K562 (cell line): ENCODE data around the gene TXNDC15. TPM values are rescaled to one million over a fixed set of nuclear protein-coding genes. Genes with fewer than 3 reads are reported as not detected.
A peak's percentile ranks its signal among the peaks of the same experiment; 100 is the strongest.

Experiments used
- CBFA2T2 ChIP-seq: fragments of 450-650 bp; conservative IDR thresholded peaks from 2 replicates; pipeline ENCODE4 v1.6.1; 2017; ENCODE audit warnings: mild to moderate bottlenecking
- CEBPB ChIP-seq: fragments of 450-650 bp; IDR thresholded peaks from 2 replicates; pipeline ENCODE4 v1.6.1; 2016; ENCODE audit warnings: missing genetic modification characterization, missing compliant biosample characterization
- CEBPG ChIP-seq, 3 experiments: fragments of 200-800 bp in 1 of 3; sonication (Bioruptor generic) in 1 of 3; sonication (generic) in 1 of 3; formaldehyde crosslinking in 1 of 3; IDR thresholded peaks in 2 of 3; conservative IDR thresholded peaks in 1 of 3; 2 replicates each; pipeline versions ENCODE4 v1.6.1 to v1.8.0; 2016 to 2022; ENCODE audit warnings: missing compliant biosample characterization in 2 of 3, missing genetic modification characterization in 2 of 3, mild to moderate bottlenecking in 1 of 3, missing genetic modification reagents in 1 of 3
- CHD2 ChIP-seq: IDR thresholded peaks from 2 replicates; pipeline ENCODE4 v1.6.1; 2011; ENCODE audit warnings: low read depth, low read length
- FUS ChIP-seq: fragments of 200-400 bp; formaldehyde crosslinking; optimal IDR thresholded peaks from 2 replicates; pipeline ENCODE3; 2017; ENCODE audit warnings: low read depth, low read length
- HDAC3 ChIP-seq: fragments of 450-650 bp; IDR thresholded peaks from 2 replicates; pipeline ENCODE4 v1.6.1; 2018; ENCODE audit warnings: borderline replicate concordance, mild to moderate bottlenecking, moderate library complexity; ENCODE audit not compliant: partially characterized antibody
- NCOR1 ChIP-seq: fragments of 450-650 bp; IDR thresholded peaks from 2 replicates; pipeline ENCODE4 v1.6.1; 2016; ENCODE audit warnings: mild to moderate bottlenecking, moderate library complexity
- NUFIP1 ChIP-seq: fragments of 450-650 bp; IDR thresholded peaks from 2 replicates; pipeline ENCODE4 v1.6.1; 2018; ENCODE audit not compliant: partially characterized antibody
- POLR2G ChIP-seq: fragments of 200-400 bp; formaldehyde crosslinking; IDR thresholded peaks from 2 replicates; pipeline ENCODE4 v1.6.1; 2017; ENCODE audit warnings: low read depth, mild to moderate bottlenecking, antibody characterized with exemption, low read length, moderate library complexity
- POU5F1 ChIP-seq: fragments of 150-350 bp; IDR thresholded peaks from 2 replicates; pipeline ENCODE4 v1.6.1; 2014; ENCODE audit warnings: borderline replicate concordance, low read length, low read depth, mild to moderate bottlenecking; ENCODE audit not compliant: partially characterized antibody
- PTTG1 ChIP-seq: fragments of 450-650 bp; IDR thresholded peaks from 2 replicates; pipeline ENCODE4 v1.6.1; 2016; ENCODE audit warnings: low read depth, mild to moderate bottlenecking, missing genetic modification characterization, missing compliant biosample characterization
- RAD21 ChIP-seq, 2 experiments: fragments of 250-450 bp in 1 of 2; fragments of 450-650 bp in 1 of 2; sonication (Bioruptor Pico) in 1 of 2; formaldehyde crosslinking in 1 of 2; IDR thresholded peaks in 1 of 2; conservative IDR thresholded peaks in 1 of 2; 2 replicates each; pipeline versions ENCODE4 v1.4.0 to v1.8.0; 2020 to 2022; ENCODE audit warnings: mild to moderate bottlenecking in 2 of 2, moderate library complexity in 1 of 2
- RB1 ChIP-seq: fragments of 450-650 bp; IDR thresholded peaks from 2 replicates; pipeline ENCODE4 v1.6.1; 2017; ENCODE audit warnings: low read depth, mild to moderate bottlenecking
- RFX5 ChIP-seq: IDR thresholded peaks from 2 replicates; pipeline ENCODE4 v1.6.1; 2011; ENCODE audit warnings: low read depth, mild to moderate bottlenecking, improper control_type of control experiment, low read length
- SMARCB1 ChIP-seq: IDR thresholded peaks from 2 replicates; pipeline ENCODE4 v1.6.1; 2011; ENCODE audit warnings: improper control_type of control experiment, low read depth; ENCODE audit not compliant: insufficient read length
- SRSF3 ChIP-seq: fragments of 200-400 bp; formaldehyde crosslinking; IDR thresholded peaks from 2 replicates; pipeline ENCODE4 v1.6.1; 2016; ENCODE audit warnings: mild to moderate bottlenecking, low read length, moderate library complexity; ENCODE audit not compliant: insufficient read depth
- ZNF263 ChIP-seq: sonication (generic); formaldehyde crosslinking; IDR thresholded peaks from 2 replicates; pipeline ENCODE4 v1.8.0; 2022; ENCODE audit warnings: mild to moderate bottlenecking, missing genetic modification reagents, borderline replicate concordance
- ZNF384 ChIP-seq: IDR thresholded peaks from 2 replicates; pipeline ENCODE4 v1.6.1; 2012; ENCODE audit warnings: low read depth, low read length, improper control_type of control experiment
- ZNF41 ChIP-seq: fragments of 250-450 bp; sonication (Bioruptor Pico); conservative IDR thresholded peaks from 2 replicates; pipeline ENCODE4 v1.4.0; 2020; ENCODE audit warnings: mild to moderate bottlenecking
- polyA plus RNA-seq, 8 experiments: library from polyadenylated mRNA; depleted of rRNA in 4 of 8; stranded (reverse) in 5 of 8; unstranded in 3 of 8; fragments of >200 nt; fragmentation: Nextera tagmentation in 2 of 8; fragmentation: Illumina TruSeq in 1 of 8; extraction: Ambion mirVana in 2 of 8; extraction: Trizol in 1 of 8; gene quantifications; 2 replicates each; pipeline versions ENCODE4 v1.2.1 to v1.2.3, GENCODE V29; 2011 to 2014; ENCODE audit warnings: inconsistent platforms in 1 of 8, missing spikeins in 1 of 8
- total RNA-seq, 7 experiments: library from RNA; depleted of rRNA in 6 of 7; stranded (reverse); fragments of >200 nt in 6 of 7; fragmentation: Illumina TruSeq in 2 of 7; extraction: Trizol in 2 of 7; gene quantifications; 2 replicates each; pipeline versions ENCODE4 v1.2.1 to v1.2.3, GENCODE V29; 2011 to 2021; ENCODE audit warnings: low replicate concordance in 1 of 7
- TF ChIP-seq, protein P1 (sequence below): sonication (generic); formaldehyde crosslinking; IDR thresholded peaks from 2 replicates; pipeline ENCODE4 v1.8.0; 2022; ENCODE audit warnings: mild to moderate bottlenecking, missing genetic modification reagents, borderline replicate concordance
- TF ChIP-seq, protein P2 (sequence below), 3 experiments: IDR thresholded peaks in 2 of 3; conservative IDR thresholded peaks in 1 of 3; 2 replicates each; pipeline ENCODE4 v1.5.1; 2011 to 2012; ENCODE audit warnings: low read length in 3 of 3, mild to moderate bottlenecking in 3 of 3, control low read depth in 2 of 3, improper control_type of control experiment in 1 of 3, inconsistent platforms in 1 of 3, low read depth in 1 of 3, mixed read lengths in 1 of 3, moderate library complexity in 1 of 3; ENCODE audit not compliant: insufficient read depth in 2 of 3
- TF ChIP-seq, protein P3 (sequence below): fragments of 450-650 bp; IDR thresholded peaks from 2 replicates; pipeline ENCODE4 v1.6.1; 2016
- TF ChIP-seq, protein P4 (sequence below): sonication (generic); formaldehyde crosslinking; IDR thresholded peaks from 2 replicates; pipeline ENCODE4 v1.9.0; 2022; ENCODE audit warnings: mild to moderate bottlenecking, missing genetic modification reagents

Gene TXNDC15
- total and polyA plus RNA-seq, 9 of the 15 experiments (the other 6 are each of a cell fraction or from before 2014, with no cell fraction given) = 3.0 to 15.4 (median 12.3) TPM

DNA sequence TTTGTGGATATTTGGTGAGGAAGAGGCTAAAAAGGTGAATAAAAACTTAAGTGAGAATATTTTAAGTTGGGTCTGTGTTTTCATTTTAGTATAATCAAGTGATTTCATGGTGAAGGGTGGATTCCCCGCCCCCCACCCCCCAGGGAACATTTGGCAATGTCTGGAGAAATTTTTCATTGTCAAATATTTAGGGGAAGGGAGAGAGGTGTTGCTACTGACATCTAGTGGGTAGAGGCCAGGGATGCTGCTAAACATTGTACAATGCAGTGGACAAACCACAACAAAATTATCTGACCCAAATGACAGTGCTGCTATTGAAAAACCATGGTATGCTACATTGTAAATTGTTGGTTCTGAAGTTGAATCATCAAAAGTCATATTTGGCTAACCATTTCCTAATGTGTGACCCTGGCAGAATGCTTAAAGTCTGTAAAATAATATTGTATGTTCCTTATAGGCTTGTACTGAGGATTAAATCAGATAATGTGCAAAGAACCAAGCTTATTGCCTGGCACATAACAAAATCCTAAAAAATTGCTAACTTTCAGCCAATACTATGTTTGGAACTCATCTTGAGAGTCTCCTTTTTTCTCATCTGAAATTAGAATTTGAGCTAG, 22.8 kb upstream of the TXNDC15 start (continued):
- TF ChIP-seq SMARCB1 (no peak), FUS (no peak), ZNF263 (CRISPR knock-in tag) (no peak), HDAC3 (no peak), NUFIP1 (no peak), CBFA2T2 (no peak), CEBPB (tag) (peak; percentile 64), RFX5 (no peak), ZNF41 (no peak), RB1 (peak; percentile 31; the same call in 1 of the 2 replicates), SRSF3 (no peak), RAD21 (CRISPR knock-in tag; conservative IDR thresholded peaks at IDR 0.05 in 1 of 2, IDR thresholded peaks at IDR 0.05 in 1 of 2) (peak in 1 of 2 experiments; percentile 45; a peak in 2 of 4 replicates), POLR2G (no peak), NCOR1 (no peak), CEBPG (CRISPR knock-in tag; IDR thresholded peaks at IDR 0.05) (no peak), CEBPG (tag; conservative IDR thresholded peaks at IDR 0.05 in 1 of 2, IDR thresholded peaks at IDR 0.05 in 1 of 2) (no peak), POU5F1 (no peak), ZNF384 (no peak), CHD2 (no peak), PTTG1 (tag) (no peak)
- TF ChIP-seq, protein P1, sequence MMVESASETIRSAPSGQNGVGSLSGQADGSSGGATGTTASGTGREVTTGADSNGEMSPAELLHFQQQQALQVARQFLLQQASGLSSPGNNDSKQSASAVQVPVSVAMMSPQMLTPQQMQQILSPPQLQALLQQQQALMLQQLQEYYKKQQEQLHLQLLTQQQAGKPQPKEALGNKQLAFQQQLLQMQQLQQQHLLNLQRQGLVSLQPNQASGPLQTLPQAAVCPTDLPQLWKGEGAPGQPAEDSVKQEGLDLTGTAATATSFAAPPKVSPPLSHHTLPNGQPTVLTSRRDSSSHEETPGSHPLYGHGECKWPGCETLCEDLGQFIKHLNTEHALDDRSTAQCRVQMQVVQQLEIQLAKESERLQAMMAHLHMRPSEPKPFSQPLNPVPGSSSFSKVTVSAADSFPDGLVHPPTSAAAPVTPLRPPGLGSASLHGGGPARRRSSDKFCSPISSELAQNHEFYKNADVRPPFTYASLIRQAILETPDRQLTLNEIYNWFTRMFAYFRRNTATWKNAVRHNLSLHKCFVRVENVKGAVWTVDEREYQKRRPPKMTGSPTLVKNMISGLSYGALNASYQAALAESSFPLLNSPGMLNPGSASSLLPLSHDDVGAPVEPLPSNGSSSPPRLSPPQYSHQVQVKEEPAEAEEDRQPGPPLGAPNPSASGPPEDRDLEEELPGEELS (CRISPR knock-in tag) = no peak
- TF ChIP-seq, protein P2, sequence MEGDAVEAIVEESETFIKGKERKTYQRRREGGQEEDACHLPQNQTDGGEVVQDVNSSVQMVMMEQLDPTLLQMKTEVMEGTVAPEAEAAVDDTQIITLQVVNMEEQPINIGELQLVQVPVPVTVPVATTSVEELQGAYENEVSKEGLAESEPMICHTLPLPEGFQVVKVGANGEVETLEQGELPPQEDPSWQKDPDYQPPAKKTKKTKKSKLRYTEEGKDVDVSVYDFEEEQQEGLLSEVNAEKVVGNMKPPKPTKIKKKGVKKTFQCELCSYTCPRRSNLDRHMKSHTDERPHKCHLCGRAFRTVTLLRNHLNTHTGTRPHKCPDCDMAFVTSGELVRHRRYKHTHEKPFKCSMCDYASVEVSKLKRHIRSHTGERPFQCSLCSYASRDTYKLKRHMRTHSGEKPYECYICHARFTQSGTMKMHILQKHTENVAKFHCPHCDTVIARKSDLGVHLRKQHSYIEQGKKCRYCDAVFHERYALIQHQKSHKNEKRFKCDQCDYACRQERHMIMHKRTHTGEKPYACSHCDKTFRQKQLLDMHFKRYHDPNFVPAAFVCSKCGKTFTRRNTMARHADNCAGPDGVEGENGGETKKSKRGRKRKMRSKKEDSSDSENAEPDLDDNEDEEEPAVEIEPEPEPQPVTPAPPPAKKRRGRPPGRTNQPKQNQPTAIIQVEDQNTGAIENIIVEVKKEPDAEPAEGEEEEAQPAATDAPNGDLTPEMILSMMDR (IDR thresholded peaks at IDR 0.05 in 2 of 3, conservative IDR thresholded peaks at IDR 0.05 in 1 of 3; ENCODE audit: insufficient read depth in 2 of 3, low read depth in 1 of 3, low read length in 3 of 3) = peak; percentile 54 to 63 (median 57); a peak in 5 of 6 replicates
- TF ChIP-seq, protein P3, sequence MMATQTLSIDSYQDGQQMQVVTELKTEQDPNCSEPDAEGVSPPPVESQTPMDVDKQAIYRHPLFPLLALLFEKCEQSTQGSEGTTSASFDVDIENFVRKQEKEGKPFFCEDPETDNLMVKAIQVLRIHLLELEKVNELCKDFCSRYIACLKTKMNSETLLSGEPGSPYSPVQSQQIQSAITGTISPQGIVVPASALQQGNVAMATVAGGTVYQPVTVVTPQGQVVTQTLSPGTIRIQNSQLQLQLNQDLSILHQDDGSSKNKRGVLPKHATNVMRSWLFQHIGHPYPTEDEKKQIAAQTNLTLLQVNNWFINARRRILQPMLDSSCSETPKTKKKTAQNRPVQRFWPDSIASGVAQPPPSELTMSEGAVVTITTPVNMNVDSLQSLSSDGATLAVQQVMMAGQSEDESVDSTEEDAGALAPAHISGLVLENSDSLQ = peak; percentile 21; the same call in 1 of the 2 replicates
- TF ChIP-seq, protein P4, sequence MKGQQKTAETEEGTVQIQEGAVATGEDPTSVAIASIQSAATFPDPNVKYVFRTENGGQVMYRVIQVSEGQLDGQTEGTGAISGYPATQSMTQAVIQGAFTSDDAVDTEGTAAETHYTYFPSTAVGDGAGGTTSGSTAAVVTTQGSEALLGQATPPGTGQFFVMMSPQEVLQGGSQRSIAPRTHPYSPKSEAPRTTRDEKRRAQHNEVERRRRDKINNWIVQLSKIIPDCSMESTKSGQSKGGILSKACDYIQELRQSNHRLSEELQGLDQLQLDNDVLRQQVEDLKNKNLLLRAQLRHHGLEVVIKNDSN (CRISPR knock-in tag) = no peak
